Smooth muscle cell (in vitro differentiated cells): ENCODE measurements around the gene GRM2. TPM values are rescaled to one million over a fixed set of nuclear protein-coding genes. Genes with fewer than 3 reads are reported as not detected.

Source experiments
- DNase-seq: peaks from one replicate; lab custom pipeline; 2025; ENCODE audit not compliant: unreplicated experiment; lab: John Stamatoyannopoulos, UW
- H2AFZ ChIP-seq: fragments of 200-600 bp; sonication (generic); 2 replicates; pipeline ENCODE4 v1.6.0; 2016; ENCODE audit warnings: antibody characterized with exemption, low read depth, mild to moderate bottlenecking
- H3F3A ChIP-seq: fragments of 200-600 bp; sonication (generic); 2 replicates; pipeline ENCODE4 v1.6.0; 2017; ENCODE audit warnings: antibody characterized with exemption, low read depth
- H3K27ac ChIP-seq: fragments of 200-600 bp; sonication (generic); 2 replicates; pipeline ENCODE4 v1.5.1; 2016; ENCODE audit warnings: low read depth, mild to moderate bottlenecking
- H3K27me3 ChIP-seq: fragments of 200-600 bp; sonication (generic); 2 replicates; pipeline ENCODE4 v1.6.1; 2016; ENCODE audit warnings: low read depth, mild to moderate bottlenecking
- H3K36me3 ChIP-seq: fragments of 200-600 bp; sonication (generic); 2 replicates; pipeline ENCODE4 v1.5.1; 2016; ENCODE audit warnings: low read depth
- H3K4me1 ChIP-seq: fragments of 200-600 bp; sonication (generic); 2 replicates; pipeline ENCODE4 v1.5.1; 2016; ENCODE audit warnings: low read depth
- H3K4me2 ChIP-seq: fragments of 200-600 bp; sonication (generic); 2 replicates; pipeline ENCODE4 v1.6.0; 2016; ENCODE audit warnings: mild to moderate bottlenecking
- H3K4me3 ChIP-seq: fragments of 200-600 bp; sonication (generic); 2 replicates; pipeline ENCODE4 v1.5.1; 2016; ENCODE audit warnings: mild to moderate bottlenecking
- H3K79me2 ChIP-seq: fragments of 200-600 bp; sonication (generic); 2 replicates; pipeline ENCODE4 v1.6.0; 2016; ENCODE audit warnings: low read depth, mild to moderate bottlenecking
- H3K9ac ChIP-seq: fragments of 200-600 bp; sonication (generic); 2 replicates; pipeline ENCODE4 v1.6.0; 2016; ENCODE audit warnings: low read depth
- H3K9me3 ChIP-seq: fragments of 200-600 bp; sonication (generic); replicated peaks from 2 replicates; pipeline ENCODE4 v1.5.1; 2016; ENCODE audit warnings: low read depth
- H4K20me1 ChIP-seq: fragments of 200-600 bp; sonication (generic); 2 replicates; pipeline ENCODE4 v1.6.0; 2016; ENCODE audit warnings: low read depth
- CTCF ChIP-seq: fragments of 200-600 bp; sonication (generic); IDR thresholded peaks from 2 replicates; pipeline ENCODE4 v1.5.1; 2017; ENCODE audit warnings: borderline replicate concordance, mild to moderate bottlenecking, antibody characterized with exemption; ENCODE audit not compliant: insufficient read depth, poor library complexity, severe bottlenecking
- WGBS: methylation state at CpG from one replicate; pipeline ENCODE4 v1.1.7; 2016; ENCODE audit warnings: low lambda C conversion rate; 5-methylcytosine and 5-hydroxymethylcytosine counted together
- polyA plus RNA-seq: library from polyadenylated mRNA; unstranded; fragments of >200 nt; fragmentation: Nextera tagmentation; extraction: Ambion mirVana; gene quantifications from 2 replicates; pipeline ENCODE4 v1.2.1, GENCODE V29; 2016
- total RNA-seq: library from RNA; depleted of rRNA; stranded (reverse); fragments of >200 nt; gene quantifications from 2 replicates; pipeline ENCODE4 v1.2.3, GENCODE V29; 2014

GRM2 gene
- total and polyA plus RNA-seq, 2 experiments from 2014 or later = 0.63 to 0.65 TPM

DNA sequence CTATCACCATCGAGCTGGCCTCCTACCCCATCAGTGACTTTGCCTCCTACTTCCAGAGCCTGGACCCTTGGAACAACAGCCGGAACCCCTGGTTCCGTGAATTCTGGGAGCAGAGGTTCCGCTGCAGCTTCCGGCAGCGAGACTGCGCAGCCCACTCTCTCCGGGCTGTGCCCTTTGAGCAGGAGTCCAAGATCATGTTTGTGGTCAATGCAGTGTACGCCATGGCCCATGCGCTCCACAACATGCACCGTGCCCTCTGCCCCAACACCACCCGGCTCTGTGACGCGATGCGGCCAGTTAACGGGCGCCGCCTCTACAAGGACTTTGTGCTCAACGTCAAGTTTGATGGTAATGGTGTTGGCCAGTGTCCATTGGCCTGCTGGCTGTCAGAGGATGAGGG is 6.1 kb downstream of the GRM2 start:
- Histone ChIP-seq H3K4me2 (no peak overlapping the region), H3K27ac (no peak overlapping the region), H3K79me2 (no peaks in the 10 kb centered on the region), H3K27me3 (peaks cover 13% of the 10 kb centered on the region), H3K9me3 (no peaks in the 10 kb centered on the region), H2AFZ (no peak overlapping the region), H3K4me3 (no peak overlapping the region), H3K9ac (no peak overlapping the region), H4K20me1 (no peaks in the 10 kb centered on the region), H3K4me1 (no peaks in the 10 kb centered on the region), H3F3A (no peaks in the 10 kb centered on the region), H3K36me3 (no peaks in the 10 kb centered on the region)
- TF ChIP-seq CTCF = no peak
- DNase-seq = no peak
- WGBS = 93% methylated on average over 19 of the region's 19 CpGs

- Histone ChIP-seq H3K4me3 (no peak overlapping the region), H3K79me2 (no peaks in the 10 kb centered on the region), H3K4me1 (no peaks in the 10 kb centered on the region), H3K27me3 (no peaks in the 10 kb centered on the region), H3K36me3 (no peaks in the 10 kb centered on the region), H3F3A (no peaks in the 10 kb centered on the region), H3K27ac (no peak overlapping the region), H2AFZ (no peak overlapping the region), H3K4me2 (no peak overlapping the region), H3K9ac (no peak overlapping the region), H4K20me1 (no peaks in the 10 kb centered on the region), H3K9me3 (no peaks in the 10 kb centered on the region)
- DNase-seq = no peak
- TF ChIP-seq CTCF = no peak
- 93% methylated on average over 36 of the region's 36 CpGs for WGBS
Measured at GRCh38 chr3:51715231-51715976, 8.5 kb downstream of the GRM2 start.

- no peak overlapping the region for H3K27ac ChIP-seq
- H3K79me2 ChIP-seq = no peaks in the 10 kb centered on the region
- TF ChIP-seq CTCF = no peak
- no peak overlapping the region for H3K4me2 ChIP-seq
- no peaks in the 10 kb centered on the region for H3K27me3 ChIP-seq
- WGBS = 96% methylated on average over 8 of the region's 8 CpGs
- no peaks in the 10 kb centered on the region for H3K36me3 ChIP-seq
- H3K4me1 ChIP-seq = no peaks in the 10 kb centered on the region
- no peak overlapping the region for H3K9ac ChIP-seq
- no peak overlapping the region for H2AFZ ChIP-seq
- H4K20me1 ChIP-seq = no peaks in the 10 kb centered on the region
- no peaks in the 10 kb centered on the region for H3K9me3 ChIP-seq
- H3F3A ChIP-seq = no peaks in the 10 kb centered on the region
- no peak overlapping the region for H3K4me3 ChIP-seq
- DNase-seq = no peak
Measured at GRCh38 chr3:51715977-51716294, 9.1 kb downstream of the GRM2 start.

- Histone ChIP-seq H3K9ac (no peak overlapping the region), H4K20me1 (no peaks in the 10 kb centered on the region), H3K4me1 (no peaks in the 10 kb centered on the region), H3K27ac (no peak overlapping the region), H3K79me2 (no peaks in the 10 kb centered on the region), H3K4me2 (no peak overlapping the region), H2AFZ (no peak overlapping the region), H3F3A (no peaks in the 10 kb centered on the region), H3K36me3 (no peaks in the 10 kb centered on the region), H3K27me3 (no peaks in the 10 kb centered on the region), H3K4me3 (no peak overlapping the region), H3K9me3 (no peaks in the 10 kb centered on the region)
- DNase-seq = no peak
- TF ChIP-seq CTCF = no peak
- 90% methylated on average over 5 of the region's 5 CpGs for WGBS
Measured at GRCh38 chr3:51716805-51717204, 9.9 kb downstream of the GRM2 start.
